Lung (tissue), 12 donors: ENCODE data around the gene TCEA2. TPM values are rescaled to one million over a fixed set of nuclear protein-coding genes. Genes with fewer than 3 reads are reported as not detected.

Source experiments
- ATAC-seq: fragments of 200-7000 bp; cut with Tn5 transposase; one replicate; pipeline ENCODE4 v1.9.1; 2020; ENCODE audit warnings: moderate number of reproducible peaks; ENCODE audit not compliant: insufficient read depth, low FRiP score
- DNase-seq, 3 donors: peaks; one replicate each; pipeline ENCODE4 v3.0.0-alpha.2; 2013 to 2017
- H3K27ac ChIP-seq, 2 donors: one replicate each; pipeline ENCODE4 v1.5.1; 2013; ENCODE audit warnings: mild to moderate bottlenecking in 2 of 2, moderate library complexity in 2 of 2, control low read depth in 1 of 2, inconsistent platforms in 1 of 2, low read depth in 1 of 2, low read length in 1 of 2
- H3K27me3 ChIP-seq, 3 donors: one replicate each; pipeline ENCODE4 v1.5.1; 2013; ENCODE audit warnings: low read length in 2 of 3; ENCODE audit not compliant: control insufficient read depth in 3 of 3, insufficient read depth in 3 of 3
- H3K36me3 ChIP-seq, 4 donors: one replicate each; pipeline ENCODE4 v1.5.1; 2013; ENCODE audit warnings: low read length in 4 of 4, mild to moderate bottlenecking in 1 of 4, moderate library complexity in 1 of 4; ENCODE audit not compliant: control insufficient read depth in 4 of 4, insufficient read depth in 4 of 4
- H3K4me1 ChIP-seq, 5 donors: one replicate each; pipeline ENCODE4 v1.5.1; 2013; ENCODE audit warnings: low read length in 5 of 5, mild to moderate bottlenecking in 2 of 5, moderate library complexity in 1 of 5; ENCODE audit not compliant: control insufficient read depth in 5 of 5, insufficient read depth in 5 of 5
- H3K4me3 ChIP-seq: one replicate; pipeline ENCODE4 v1.5.1; 2013; ENCODE audit warnings: mild to moderate bottlenecking, control low read depth, moderate library complexity
- H3K9ac ChIP-seq, 2 donors: one replicate each; pipeline ENCODE4 v1.5.1; 2013; ENCODE audit warnings: low read length in 2 of 2, control low read depth in 1 of 2; ENCODE audit not compliant: insufficient read depth in 1 of 2
- H3K9me3 ChIP-seq, 4 donors: one replicate each; pipeline ENCODE4 v1.5.1; 2013; ENCODE audit warnings: low read length in 3 of 4, mild to moderate bottlenecking in 1 of 4, moderate library complexity in 1 of 4; ENCODE audit not compliant: control insufficient read depth in 4 of 4, insufficient read depth in 3 of 4
- CTCF ChIP-seq: IDR thresholded peaks from 2 replicates; pipeline ENCODE4 v1.5.1; 2012; ENCODE audit warnings: mild to moderate bottlenecking; ENCODE audit errors: control extremely low read depth, extremely low read depth
- WGBS, 2 donors: extraction: QIAGEN DNeasy Blood & Tissue Kit; methylation state at CpG; one replicate each; pipeline ENCODE4 v1.1.7; 2013; 5-methylcytosine and 5-hydroxymethylcytosine counted together
- polyA plus RNA-seq, 2 donors: library from polyadenylated mRNA; stranded (reverse); fragments of 200-250 nt; gene quantifications; one replicate each; pipeline ENCODE4 v1.2.1, GENCODE V29; 2013
- total RNA-seq, 2 donors: library from RNA; depleted of rRNA in 1 of 2; stranded (reverse); fragments of >200 nt in 1 of 2; gene quantifications; one replicate each; pipeline ENCODE4 v1.2.1, GENCODE V29; 2014 to 2021
- donor health status: control.
- donor health status: control.
- donor health status: Bipolar disorder and iron deficiency.
- donor health status: healthy.
- donor health status: DM: yes; HTN: yes; CAD: no.

The TCEA2 gene
- total and polyA plus RNA-seq, 4 donors = 18.3 to 32.9 (median 30.7) TPM

GRCh38 chr20:64029293-64030117 lies 33.5 kb upstream of the TCEA2 start:
- no peak for TF ChIP-seq CTCF
- DNase-seq = no peak
- Histone ChIP-seq H3K27me3 (no peaks in the 10 kb centered on the region), H3K9ac (no peak overlapping the region), H3K4me3 (no peak overlapping the region), H3K4me1 (no peaks in the 10 kb centered on the region), H3K27ac (no peak overlapping the region), H3K9me3 (no peaks in the 10 kb centered on the region), H3K36me3 (peaks cover 18 to 82% (median 41%) of the 10 kb centered on the region in 4 donors)
- no peak for ATAC-seq
- WGBS, 2 donors = 96 to 98% methylated on average over 38 of the region's 38 CpGs

GRCh38 chr20:64030371-64031134 lies 32.4 kb upstream of the TCEA2 start:
- no peak for DNase-seq

GRCh38 chr20:64031822-64032314 lies 31.1 kb upstream of the TCEA2 start:
- H3K27ac ChIP-seq = no peak overlapping the region
- peaks cover 15 to 66% (median 31%) of the 10 kb centered on the region in 4 donors for H3K36me3 ChIP-seq
- no peaks in the 10 kb centered on the region for H3K9me3 ChIP-seq
- DNase-seq = no peak
- 95% methylated on average over 19 of the region's 19 CpGs for WGBS, 2 donors
- H3K27me3 ChIP-seq = peaks cover 0 to 2% (median 0%) of the 10 kb centered on the region in 3 donors
- ATAC-seq = no peak
- no peaks in the 10 kb centered on the region for H3K4me1 ChIP-seq
- TF ChIP-seq CTCF = no peak
- H3K4me3 ChIP-seq = no peak overlapping the region
- no peak overlapping the region for H3K9ac ChIP-seq

More at GRCh38 chr20:64030371-64031134, 32.4 kb upstream of the TCEA2 start:
- H3K27me3 ChIP-seq = no peaks in the 10 kb centered on the region
- H3K4me1 ChIP-seq = no peaks in the 10 kb centered on the region
- peaks cover 18 to 75% (median 36%) of the 10 kb centered on the region in 4 donors for H3K36me3 ChIP-seq
- H3K27ac ChIP-seq = no peak overlapping the region
- no peak for ATAC-seq
- H3K4me3 ChIP-seq = no peak overlapping the region
- no peaks in the 10 kb centered on the region for H3K9me3 ChIP-seq
- TF ChIP-seq CTCF = no peak
- H3K9ac ChIP-seq = no peak overlapping the region
- 94 to 96% methylated on average over 20 of the region's 20 CpGs for WGBS, 2 donors
